NAMALWA (cell line): ENCODE results near the gene INAFM2.
A peak's percentile ranks its signal among the peaks of the same experiment; 100 is the strongest.

Source experiments
- DNase-seq: peaks from one replicate; pipeline ENCODE4 v3.0.0-alpha.2; 2015; ENCODE audit warnings: low spot score

The INAFM2 gene

DNA sequence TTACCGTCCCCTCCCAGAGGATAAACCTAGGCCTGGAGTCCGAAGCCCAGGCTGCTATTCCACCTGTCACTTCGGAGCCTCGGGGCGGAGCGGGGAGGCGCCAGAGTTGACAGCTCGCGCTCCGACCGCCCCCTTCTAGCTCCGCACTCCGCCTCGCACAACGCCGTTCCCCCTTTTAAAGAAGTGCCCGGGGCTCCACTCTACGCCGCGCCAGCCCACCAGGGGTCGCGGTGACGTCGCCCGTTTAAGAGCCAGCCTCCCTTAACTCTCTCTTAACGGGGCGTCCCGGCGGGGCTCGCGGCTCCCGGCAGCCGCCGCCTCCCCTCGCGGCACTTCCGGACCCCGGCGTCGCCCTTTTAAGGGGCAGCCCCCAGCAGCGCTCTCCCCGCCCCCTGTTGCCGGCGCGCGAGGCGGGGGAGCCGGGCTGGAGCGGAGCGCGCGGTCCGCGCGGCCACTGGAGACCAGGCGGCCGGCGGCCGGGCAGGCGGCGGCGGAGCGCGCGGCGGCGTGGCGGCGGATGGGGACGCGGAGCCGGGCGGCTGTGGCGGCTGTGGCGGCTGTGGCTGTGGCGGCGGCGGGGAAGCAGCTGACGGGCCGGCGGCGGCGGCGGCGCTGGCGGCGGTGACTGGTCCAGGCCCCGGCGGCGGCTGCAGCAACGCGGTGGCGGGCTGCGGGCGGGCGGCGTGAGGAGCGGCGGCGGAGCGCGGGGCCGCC, at the start of gene INAFM2:
Gene INAFM2 (plus strand): TSS at position 454 of the 714 bp plus-strand sequence. CDS start 364 bp downstream, outside the sequence.
- DNase-seq: peak; percentile 96

DNA sequence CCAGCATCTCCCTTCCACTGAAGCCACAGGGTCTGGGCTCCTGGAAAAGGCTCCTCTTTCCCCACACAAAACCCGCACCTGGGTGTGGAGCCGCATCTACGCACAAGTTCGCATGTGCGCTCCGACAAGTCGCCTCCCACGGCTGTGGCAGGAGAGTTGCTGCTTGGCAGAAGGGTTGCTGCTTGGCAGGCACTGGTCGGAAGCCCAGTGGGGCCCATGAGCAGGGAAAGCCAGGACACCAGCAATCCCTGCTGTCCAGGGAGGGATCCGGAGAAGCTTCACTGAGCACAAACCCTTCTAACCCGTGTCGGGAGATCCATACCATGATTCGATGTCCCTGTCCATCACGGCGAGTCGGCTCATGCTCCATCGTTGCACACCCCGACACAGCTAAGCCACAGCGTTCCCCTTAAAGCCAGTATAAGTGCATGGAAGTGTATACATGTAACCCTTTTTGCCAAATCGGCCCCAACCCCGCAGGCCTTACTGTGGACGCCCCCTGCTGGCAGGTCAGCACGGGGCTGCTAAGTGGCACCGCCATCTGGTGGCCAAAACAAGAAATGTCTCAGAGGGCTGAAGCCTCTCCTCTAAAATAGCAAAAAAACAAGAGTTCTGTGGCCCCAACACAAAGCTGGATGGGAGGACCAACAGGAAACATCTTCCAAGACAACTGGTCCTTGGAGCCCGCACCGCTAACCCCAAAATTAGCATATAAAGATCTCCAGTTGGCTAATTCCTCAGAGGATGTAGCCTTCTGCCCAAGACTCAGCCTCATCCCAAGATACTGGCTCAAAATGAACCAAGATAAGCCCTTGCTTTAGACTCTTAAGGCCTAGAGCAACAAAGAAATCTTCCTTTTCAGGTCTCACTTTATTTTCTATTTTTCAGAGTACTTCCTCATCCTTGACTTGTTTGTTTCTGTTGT, 48.9 kb upstream of the INAFM2 start:
- peak; percentile 90 for DNase-seq

DNA sequence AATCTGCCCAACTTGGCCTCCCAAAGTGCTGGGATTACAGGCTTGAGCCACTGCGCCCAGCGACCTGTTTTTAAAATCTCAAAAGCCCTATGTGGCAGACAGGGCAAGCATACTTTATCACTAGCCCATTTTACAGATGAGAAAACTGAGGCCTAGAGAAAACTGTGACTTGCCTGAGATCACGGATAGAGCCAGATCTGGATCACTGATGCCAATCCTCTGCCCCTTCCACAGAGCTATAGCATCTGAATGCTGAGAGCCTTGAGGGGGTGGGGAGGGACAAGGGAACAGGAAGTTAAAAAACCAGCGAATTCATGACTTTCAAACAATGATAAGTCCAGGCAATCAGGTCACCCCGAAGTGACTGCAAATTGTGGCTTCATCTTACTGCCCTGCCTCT, 48.0 kb upstream of the INAFM2 start:
- no peak for DNase-seq

DNA sequence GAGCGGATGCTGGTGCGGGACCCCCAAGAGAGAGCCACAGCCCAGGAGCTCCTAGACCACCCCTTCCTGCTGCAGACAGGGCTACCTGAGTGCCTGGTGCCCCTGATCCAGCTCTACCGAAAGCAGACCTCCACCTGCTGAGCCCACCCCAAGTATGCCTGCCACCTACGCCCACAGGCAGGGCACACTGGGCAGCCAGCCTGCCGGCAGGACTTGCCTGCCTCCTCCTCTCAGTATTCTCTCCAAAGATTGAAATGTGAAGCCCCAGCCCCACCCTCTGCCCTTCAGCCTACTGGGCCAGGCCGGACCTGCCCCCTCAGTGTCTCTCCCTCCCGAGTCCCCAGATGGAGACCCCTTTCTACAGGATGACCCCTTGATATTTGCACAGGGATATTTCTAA, 47.5 kb upstream of the INAFM2 start:
- DNase-seq: no peak

DNA sequence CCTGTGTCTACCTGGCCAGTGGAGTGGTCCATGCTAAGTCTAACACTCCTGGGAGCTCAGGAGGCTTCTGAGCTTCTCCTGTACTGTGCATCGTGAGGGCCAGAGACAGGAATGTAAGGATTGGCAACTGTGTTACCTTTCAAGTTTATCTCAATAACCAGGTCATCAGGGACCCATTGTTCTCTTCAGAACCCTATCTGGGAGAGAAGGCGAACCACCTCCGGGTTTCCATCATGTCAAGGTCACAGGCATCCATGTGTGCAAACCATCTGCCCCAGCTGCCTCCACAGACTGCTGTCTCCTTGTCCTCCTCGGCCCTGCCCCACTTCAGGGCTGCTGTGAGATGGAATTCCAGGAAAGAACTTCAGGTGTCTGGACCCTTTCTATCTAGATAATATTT, 46.6 kb upstream of the INAFM2 start:
- no peak for DNase-seq

DNA sequence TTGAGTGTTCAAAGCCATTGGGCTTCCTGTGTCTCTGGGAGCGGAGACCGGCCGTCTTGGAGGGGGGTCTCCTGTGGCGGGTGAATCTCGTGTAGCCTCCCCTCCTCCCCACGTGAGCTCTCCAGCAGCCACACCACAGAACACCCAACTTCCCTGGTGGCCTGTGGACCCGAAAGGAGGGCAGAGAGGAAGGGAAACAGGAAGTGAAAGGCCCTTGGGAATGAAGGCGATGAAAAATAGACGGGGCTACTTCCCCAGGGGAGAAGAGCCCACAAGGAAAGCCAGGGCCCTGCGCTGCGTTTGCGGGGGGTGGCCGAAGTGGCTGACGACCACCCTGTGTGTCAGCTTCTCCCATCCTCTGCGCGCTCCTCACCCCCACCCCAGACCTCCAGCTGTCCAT, 46.0 kb upstream of the INAFM2 start:
- peak; percentile 44 for DNase-seq

DNA sequence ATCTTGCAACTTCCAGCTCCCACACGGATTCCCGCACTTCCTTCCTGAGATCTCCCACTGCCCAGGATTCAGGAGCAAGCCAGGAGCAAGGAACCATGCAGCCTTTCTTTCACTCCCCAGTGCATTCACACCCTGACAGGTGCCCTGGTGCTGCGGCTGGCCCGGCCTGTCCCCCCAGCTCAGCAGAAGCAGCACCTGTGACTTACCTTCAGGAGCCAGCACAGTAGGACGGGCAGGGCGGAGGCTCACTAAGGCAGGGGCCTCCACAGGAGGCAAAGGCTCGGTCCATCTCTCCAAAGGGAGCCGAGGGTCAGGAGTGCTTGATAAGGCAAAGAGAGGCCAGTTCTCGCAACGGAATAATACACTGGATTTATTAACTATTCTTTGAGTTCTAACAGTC, 45.5 kb upstream of the INAFM2 start:
- DNase-seq: no peak

DNA sequence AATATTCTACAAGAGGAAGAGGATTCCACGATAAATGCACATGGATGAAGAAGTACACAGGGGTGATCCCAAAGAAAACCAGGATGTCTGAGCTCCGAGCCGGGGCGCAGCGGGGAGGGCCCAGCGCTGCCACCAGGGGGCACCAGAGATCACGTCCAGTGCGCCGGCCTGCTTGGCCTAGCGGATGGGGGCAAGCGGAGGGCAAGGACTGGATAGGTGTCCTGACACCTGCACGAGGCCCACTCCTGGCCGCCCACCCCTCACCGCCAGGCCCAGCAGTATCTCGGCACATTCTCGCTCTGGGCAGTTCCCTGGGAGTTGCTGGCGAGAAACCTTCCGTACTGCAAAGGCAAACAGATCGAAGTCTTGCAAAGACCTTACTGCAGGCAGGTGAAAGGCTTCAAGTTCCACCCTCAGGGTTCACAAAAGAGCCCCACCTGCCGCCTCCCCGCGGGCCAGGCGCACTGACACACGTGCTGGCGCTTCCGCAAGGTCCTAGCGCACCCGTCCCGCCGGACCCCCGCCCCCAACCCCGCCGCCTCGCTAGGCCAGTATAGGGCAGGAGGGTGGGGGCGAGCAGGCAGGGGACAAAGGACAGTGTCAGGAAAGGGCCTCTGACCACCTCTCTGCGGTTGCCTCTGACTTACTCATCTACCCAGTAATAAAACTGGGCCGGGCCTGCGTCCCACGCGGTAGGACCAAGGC, 43.9 kb upstream of the INAFM2 start:
- peak; percentile 56 for DNase-seq

DNA sequence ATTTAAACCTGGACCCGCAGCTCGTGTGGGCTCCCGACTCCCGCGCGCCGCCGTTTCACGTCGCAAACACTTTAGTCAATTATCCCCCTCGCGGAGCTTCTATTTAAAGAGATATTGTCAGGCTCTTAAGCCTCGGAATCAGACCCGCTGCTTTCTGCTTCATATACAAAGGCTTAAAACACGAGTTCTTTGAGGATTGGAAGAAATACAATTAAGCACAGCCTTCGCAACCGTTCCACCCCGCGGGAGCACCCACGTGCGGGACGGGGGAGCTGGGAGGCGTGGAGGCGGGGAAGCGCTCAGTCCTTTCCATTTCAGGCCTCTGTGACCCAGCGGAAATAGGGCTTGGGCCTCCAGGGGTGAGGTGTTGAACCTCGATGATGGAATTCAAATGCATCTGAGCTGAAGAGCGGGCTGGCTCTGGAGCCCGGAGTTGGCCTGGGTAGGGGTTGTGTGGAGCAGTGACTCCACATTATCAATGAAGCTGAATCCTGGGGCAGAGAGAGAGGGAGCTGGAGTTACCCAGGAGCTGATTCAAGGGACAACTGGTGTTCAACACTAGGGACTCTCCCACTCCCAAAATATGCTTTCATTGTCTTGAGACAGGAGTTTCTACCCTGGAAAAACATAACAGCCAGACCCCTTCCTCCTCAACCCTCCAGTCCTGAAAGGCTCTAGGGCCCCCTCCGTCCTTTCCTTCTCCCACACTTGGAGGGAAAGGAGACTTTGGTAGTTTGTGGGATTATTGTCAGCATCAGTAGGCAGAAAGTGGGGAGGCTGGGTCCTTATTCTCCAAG, 43.0 kb upstream of the INAFM2 start:
- DNase-seq: no peak

DNA sequence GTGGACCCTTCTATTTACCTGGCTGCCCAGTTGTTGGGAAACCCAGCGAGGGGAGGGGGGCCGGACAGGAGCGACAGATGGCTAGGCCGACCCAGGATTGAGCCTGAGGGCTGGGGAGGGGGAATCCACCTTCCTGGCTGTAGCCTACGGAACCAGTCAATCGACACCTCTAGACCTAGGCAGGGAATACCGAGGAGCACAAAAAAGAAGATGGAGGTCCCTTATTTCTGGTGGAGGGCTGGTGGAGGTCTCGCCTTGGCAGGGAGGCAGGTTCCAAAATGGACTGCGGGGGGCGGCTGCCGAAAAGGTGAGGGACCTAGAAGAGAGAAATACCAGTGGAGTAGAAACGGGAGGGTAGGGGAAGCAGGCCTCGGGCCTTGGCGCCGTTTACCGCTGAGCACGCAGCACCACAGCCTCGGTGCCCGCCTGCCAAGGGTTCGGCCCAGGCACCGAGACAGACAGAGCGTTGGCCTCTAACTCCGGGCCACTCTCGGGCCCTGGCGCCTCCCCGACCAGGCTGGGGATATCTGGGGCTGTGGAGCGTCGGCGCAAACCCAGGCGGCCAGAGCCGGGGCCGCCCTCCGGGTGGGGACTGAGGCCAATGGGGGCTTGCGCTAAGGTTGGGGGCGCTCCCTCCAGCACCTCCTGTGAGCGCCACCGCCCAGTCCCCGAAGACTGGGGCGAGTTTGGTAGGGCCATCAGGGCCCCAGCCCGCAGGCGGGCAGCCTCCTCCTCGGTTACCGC, 42.3 kb upstream of the INAFM2 start:
- no peak for DNase-seq

DNA sequence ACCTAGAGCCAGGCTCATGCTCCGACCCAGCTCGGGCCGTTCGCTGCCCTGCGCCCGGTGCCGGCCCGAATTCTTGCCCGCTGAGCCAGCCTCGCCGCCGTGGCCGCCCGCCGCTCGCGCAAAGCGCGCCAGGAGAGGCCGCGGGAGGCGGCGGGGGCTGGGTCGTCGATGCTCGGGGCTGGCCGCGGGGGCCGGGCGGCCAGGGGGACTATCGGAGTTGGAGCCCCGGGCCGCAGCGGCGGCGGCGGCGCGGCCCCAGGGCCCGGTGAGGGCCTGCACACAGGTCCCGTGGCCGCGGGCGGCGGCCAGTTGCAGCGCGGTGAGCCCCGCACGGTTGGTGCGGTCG, 41.7 kb upstream of the INAFM2 start:
- DNase-seq: no peak

DNA sequence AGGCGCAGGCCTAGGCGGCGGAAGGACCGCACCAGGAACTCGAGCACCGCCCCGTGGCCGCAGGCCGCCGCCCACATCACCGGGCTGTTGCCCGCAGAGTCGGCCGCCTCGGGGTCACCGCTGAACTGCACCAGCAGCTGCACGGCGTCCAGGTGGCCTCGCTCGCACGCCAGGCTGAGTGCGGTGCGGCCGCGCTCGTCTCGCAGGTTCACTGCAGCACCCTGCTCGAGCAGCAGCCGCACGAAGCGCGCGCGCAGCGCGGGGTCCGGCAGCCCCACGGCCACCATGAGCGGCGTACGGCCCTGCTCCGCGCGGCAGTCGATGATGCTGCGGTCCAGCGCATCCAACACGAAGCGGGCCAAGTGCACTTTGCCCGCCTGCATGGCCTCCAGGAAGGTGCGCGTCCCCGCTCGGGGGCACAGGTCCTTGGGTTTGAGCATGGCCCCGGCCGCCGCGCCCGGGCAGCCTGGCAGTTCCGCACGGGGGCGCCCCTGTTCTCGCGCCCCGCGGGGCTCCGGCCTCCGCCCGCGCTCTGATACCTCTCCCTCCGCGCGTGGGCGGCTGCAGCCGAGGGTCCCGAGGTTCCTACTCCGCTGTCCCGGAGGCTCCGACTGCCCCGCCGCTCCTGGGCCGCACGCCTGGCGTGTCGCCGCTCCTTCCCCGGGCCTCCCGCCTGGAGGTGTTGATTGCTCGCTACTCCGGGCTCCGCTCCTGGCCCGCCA, 41.2 kb upstream of the INAFM2 start:
- no peak for DNase-seq

DNA sequence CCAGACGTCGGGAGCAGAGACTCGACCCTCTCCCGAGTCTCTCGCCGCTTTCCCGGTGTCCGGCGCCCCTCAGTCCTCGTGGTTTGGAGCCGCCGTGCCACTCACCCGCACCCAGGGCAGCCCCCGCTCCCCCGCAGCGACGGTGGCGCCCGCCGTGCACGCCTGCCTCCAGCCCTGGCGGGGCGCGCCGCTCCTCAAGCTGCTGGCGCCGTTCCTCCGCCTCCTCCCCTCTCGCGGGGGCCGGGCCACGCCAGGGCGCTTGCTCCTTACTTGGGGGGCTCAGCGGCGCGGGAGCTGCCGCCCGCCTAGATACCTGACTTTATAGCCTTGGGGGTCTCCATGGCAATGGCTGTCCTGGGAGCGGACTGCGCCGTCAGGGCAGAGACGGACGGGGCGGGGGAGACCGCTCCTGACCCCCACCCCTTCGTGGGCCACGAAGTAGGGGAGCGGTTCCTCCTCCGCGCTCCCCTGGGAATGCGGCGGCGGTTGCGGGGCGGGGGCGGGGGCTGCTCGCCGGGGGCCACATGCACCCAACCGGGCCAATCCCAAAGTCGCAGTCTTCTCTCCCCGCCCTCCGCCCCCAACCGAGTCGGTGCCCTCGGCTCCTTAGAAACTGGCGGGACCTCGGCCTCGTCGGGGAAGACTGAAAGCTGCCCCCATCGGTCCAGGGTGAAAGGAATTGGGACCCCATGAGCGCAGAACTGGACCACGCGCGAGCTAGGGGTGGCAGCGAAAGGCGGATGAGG, 40.5 kb upstream of the INAFM2 start, which contains the start of gene ANKRD63:
Gene ANKRD63 (minus strand): TSS at position 196 of the 746 bp plus-strand sequence. CDS start 478 bp downstream, outside the sequence.
- no peak for DNase-seq

DNA sequence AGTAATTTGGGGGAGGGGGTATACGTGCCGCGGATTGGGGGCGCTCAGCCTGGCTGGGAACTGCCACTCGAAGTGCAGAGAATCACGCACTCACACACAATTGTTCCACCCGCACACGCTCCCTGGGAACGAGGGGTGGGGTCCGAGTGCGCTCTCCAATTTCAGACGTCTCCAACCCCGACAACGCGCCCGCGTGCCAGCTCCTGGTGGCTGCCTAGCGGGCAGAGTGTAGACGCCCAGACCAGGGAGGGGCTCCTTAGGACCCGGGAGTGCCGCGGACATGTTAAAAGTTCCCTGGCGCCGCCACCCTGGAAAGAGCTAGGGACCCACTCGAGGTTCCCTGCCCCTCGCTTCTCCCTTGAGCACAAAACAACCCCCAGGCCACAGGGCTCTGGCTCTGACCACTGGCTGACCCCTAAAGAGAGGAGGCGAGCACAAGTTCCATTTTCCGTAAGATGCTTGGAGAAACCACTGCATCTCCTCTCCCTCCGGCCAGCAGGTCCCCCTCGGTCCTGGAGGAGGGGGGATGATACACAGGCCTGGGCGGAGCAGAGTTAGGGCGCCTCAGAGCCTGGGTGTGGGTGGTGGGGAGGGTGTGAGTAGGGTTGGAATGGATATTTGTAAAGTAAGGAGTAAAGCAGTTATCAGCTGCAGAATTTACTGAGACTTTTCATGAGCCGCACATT, 39.7 kb upstream of the INAFM2 start:
- DNase-seq: no peak

DNA sequence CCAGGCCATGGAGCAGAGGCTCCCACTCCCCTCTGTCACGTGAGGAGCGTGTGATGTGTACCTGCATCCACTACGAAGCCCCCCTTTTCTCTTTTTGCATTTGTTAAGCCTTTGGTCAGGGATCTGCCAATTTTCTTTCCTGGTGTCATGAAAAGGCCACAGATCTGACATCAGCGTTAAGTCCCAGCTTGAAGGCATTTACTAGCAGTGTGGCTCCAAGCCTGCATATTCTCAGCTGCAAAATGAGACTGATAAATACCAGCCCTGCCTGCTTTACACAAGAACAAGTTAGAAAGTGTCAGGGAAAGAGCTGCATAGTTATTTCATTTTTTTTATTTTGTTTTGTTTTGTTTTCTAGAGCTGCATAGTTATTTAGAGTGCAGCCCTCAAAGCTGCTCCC, 38.3 kb upstream of the INAFM2 start:
- no peak for DNase-seq

DNA sequence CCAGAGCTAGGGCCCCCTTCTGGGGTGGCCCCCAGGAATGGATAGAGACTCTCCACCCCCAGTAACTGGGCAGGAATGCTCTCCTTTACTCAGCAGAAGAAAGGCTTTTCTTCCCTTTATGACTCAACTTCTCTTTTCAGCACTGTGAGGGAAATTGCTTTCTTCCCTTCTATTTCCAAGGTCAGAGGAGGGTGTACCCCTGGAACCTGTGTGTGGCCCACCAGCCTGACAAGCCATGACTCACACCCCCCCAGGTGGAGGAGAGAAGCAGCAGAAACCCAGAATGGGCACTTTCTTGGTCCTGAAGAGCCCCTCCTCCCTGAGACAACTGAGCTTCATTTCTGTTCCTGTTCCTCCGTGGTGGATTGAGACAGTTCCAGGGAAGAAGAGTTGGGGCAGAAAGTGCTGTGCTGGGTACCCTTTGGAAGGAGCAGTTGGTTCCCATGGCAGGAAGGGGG, 37.9 kb upstream of the INAFM2 start:
- no peak for DNase-seq

DNA sequence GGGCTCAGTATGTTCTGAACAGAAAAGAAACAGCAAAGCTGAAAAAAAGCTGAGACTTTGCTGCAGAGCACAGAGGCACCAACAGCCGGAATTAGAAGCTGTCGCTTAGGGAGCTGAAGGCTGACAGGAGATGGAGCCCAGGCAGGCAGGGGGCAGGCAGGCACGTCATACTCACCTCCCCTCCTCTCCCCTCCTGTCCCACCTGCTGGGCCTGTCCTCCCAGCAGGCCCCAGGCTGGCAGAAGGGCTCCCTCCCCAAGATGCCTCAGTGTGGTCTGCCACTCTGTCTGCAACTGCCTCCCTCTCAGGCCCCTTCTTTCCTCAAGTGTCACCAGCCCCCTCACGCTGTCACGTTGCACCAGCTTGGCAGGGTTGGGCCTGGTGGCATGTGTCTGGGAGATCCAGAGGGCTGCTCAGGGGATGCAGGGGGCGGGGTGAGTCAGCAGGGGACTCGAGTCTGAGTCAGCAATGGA, 37.4 kb upstream of the INAFM2 start:
- no peak for DNase-seq

DNA sequence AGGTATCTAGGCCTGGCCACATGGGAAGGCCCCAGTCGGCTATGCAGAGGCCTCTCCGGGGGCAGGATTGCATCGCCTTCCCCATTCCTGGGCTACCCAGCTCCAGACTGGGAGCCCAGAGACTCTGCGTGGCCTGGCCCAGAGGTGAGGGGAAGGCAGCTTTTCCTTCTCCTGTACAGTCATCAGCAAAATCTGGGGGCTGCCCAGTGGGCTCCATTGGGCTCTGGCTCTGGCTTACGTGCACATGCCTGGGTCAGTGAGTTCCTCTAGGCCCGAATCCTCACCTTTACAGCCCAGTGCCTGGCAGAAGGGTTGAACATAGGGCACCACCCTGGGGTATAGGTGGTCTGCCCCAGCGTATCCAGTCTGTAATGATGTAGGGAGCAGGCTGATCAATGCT, 36.7 kb upstream of the INAFM2 start:
- no peak for DNase-seq

DNA sequence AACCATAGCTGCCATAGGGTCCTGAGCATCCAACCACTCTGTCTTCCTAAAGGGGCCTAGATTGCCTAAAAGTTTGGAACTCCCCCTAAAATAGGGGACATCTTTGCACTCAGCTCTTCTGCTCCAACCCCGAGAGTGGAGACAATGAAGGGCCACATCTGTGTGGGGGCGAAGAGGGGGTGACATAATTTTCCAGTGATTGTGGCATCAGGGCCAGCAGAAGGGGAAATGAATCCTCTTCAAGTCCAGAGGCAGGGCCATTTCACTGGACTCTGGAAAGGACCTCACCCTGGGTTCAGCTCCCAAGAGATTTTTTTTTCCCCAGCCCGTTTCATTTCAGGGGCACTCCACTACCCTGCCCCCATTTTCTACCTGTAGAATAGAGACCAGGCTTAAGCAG, 36.0 kb upstream of the INAFM2 start:
- DNase-seq: no peak
